GM13977 (cell line): ENCODE results near the gene LAMC1.

ENCODE experiments used
- DNase-seq: peaks from one replicate; pipeline ENCODE4 v3.0.0; 2012; ENCODE audit warnings: low spot score
- in situ Hi-C: fragments of 300-500 bp; cut with MboI; formaldehyde crosslinking; loops from one replicate; pipeline ENCODE4 v1.12.0; 2022; ENCODE audit warnings: low sequenced_read_pairs, low pct_unique_long_range_greater_than_20kb, mixed read lengths, inconsistent platforms; ENCODE audit not compliant: unreplicated experiment
- TF ChIP-seq, protein P1 (sequence below): IDR thresholded peaks from 2 replicates; pipeline ENCODE4 v1.5.1; 2012; ENCODE audit warnings: mild to moderate bottlenecking, control low read depth; ENCODE audit not compliant: insufficient read depth; ENCODE audit errors: extremely low read depth, missing control alignments

The LAMC1 gene

DNA sequence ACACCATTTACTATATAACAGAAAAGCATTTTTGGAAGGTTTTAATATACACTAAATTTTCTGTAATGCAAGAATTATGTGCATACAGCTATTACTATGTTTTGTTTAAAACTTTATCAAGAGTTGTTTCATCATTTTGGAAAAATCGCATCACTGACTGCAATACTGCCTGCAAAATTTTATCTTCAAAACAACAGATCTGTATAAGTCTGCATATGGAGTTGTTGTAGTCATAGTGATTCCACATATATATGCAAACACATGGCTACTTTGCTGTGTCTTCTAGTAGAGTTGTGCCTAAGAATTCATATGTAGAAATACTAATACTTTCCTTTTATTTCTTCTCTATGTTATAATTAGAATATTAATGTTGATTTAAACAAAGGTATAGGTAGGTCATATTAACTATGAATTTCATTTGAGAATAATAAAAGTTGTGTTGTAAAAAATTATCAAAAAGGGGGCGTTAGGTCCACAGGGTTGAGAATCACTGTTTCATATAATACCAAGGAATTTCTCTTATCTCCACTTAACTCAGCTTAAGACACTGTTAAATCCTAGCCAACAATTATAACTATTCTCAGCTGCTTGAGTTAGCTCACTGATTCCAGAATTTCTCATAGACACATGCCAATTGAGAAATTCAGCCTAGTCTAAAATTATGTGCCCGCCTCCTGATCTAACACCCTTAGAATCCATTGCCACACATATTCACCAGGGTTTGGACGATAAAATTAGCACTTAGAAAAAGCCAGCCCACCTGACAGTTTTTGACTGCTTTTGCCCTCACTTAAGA is 22.9 kb upstream of the LAMC1 start:
- in situ Hi-C loops: no loop called here
- TF ChIP-seq, protein P1, sequence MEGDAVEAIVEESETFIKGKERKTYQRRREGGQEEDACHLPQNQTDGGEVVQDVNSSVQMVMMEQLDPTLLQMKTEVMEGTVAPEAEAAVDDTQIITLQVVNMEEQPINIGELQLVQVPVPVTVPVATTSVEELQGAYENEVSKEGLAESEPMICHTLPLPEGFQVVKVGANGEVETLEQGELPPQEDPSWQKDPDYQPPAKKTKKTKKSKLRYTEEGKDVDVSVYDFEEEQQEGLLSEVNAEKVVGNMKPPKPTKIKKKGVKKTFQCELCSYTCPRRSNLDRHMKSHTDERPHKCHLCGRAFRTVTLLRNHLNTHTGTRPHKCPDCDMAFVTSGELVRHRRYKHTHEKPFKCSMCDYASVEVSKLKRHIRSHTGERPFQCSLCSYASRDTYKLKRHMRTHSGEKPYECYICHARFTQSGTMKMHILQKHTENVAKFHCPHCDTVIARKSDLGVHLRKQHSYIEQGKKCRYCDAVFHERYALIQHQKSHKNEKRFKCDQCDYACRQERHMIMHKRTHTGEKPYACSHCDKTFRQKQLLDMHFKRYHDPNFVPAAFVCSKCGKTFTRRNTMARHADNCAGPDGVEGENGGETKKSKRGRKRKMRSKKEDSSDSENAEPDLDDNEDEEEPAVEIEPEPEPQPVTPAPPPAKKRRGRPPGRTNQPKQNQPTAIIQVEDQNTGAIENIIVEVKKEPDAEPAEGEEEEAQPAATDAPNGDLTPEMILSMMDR: no peak
- DNase-seq: no peak

DNA sequence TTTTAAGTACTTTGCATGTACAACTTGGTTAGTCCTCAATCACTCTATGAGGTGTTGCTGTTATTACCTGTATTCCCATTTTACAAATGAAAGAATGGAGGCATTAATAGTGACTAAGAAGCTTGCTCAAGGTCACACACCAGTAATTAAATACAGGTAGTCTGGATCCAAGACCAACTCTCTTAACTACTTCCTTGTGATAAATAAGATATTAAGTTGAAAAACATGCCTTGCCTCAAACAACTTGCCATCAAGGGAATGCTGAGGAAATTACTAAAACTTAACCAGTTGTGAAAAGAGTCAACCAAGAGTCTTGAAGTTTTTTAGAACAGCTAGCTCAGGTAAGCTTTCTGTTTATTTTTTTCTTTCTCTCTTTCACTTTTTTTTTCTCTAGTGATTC is 21.0 kb upstream of the LAMC1 start:
- no peak for DNase-seq
- TF ChIP-seq, protein P1: no peak
- in situ Hi-C loops: no loop called here

- in situ Hi-C loops: no loop called here
- TF ChIP-seq, protein P1: no peak
- no peak for DNase-seq
Measured at GRCh38 chr1:183002797-183003196, 20.4 kb upstream of the LAMC1 start.

DNA sequence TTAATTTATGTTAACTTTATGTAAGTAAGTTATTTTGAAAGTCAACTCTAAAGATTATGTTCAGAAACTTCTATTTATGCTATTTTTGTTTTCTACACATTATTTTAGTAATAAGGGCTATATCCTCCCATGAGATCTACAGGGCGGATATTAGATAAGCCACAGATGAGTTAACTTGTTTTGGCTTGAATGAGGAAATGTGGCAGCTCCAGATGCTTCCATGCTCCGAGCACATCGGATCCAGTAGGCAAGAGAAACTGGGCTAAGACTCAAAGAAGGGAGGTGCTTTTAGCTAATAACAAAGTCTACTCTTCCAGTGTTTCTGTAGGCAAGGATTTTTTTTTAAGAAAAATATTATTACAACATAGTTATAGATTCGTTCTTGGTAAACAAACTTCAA is 20.0 kb upstream of the LAMC1 start:
- in situ Hi-C loops: no loop called here
- TF ChIP-seq, protein P1: no peak
- no peak for DNase-seq

DNA sequence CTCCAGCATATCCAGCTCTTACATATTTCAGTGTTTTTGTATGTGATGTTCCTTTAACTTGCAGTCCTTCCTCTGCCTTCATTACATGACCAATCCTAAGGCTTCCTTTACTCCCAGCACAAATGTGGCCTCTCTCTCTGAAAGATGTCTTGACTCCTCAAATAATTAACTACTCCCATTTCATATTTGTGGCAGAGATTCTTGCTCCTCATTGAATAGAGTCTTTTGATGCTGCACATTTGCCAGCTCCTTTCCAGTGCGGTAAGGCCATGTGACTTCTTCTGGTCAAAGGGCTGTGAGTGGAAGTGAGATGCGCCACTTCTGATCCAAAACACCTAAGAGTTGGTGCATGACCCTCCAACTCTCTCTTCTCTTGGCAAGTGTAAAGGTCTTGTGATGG is 19.1 kb upstream of the LAMC1 start:
- in situ Hi-C loops: no loop called here
- DNase-seq: no peak
- TF ChIP-seq, protein P1: no peak

DNA sequence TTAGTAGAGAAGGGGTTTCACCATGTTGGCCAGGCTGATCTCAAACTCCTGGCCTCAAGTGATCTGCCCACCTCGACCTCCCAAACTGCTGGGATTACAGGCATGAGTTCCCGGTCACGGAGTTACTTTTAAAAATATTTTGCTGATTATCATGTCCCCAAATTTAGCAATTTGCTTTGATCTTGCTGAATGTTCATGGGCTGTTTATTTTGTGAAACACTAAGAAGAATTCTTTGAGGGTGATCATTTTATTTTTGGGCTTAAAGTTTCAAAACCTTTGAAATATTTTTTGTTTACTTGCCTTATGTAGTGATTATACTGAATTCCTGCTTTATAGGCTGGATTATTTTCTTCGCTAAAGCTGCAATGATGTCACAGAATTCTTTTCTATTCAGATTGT is 11.4 kb upstream of the LAMC1 start:
- in situ Hi-C loops: no loop called here
- TF ChIP-seq, protein P1: no peak
- DNase-seq: no peak
